Esophagus muscularis mucosa (tissue), 4 donors: Measurements from ENCODE around the gene TUBB2B.

Source experiments
- CTCF ChIP-seq, 3 experiments: fragments of 200-600 bp in 2 of 3; fragments of 450-650 bp in 1 of 3; sonication (generic) in 2 of 3; IDR thresholded peaks; one replicate each; pipeline ENCODE4 v1.5.1; 2017 to 2019; ENCODE audit warnings: antibody characterized with exemption in 3 of 3, mild to moderate bottlenecking in 2 of 3, moderate library complexity in 1 of 3
- EP300 ChIP-seq: sonication (generic); formaldehyde crosslinking; IDR thresholded peaks from one replicate; pipeline ENCODE4 v1.6.1; 2017; ENCODE audit warnings: antibody characterized with exemption
- POLR2A ChIP-seq: fragments of 450-650 bp; IDR thresholded peaks from one replicate; pipeline ENCODE4 v1.6.1; 2017; ENCODE audit warnings: antibody characterized with exemption, moderate library complexity, mild to moderate bottlenecking, low read depth
- POLR2AphosphoS5 ChIP-seq, 2 donors: sonication (generic); formaldehyde crosslinking; IDR thresholded peaks; one replicate each; pipeline ENCODE4 v1.6.1; 2017; ENCODE audit warnings: antibody characterized with exemption in 2 of 2

- no peak for TF ChIP-seq POLR2AphosphoS5 (IDR thresholded peaks at IDR 0.05)
- TF ChIP-seq CTCF (IDR thresholded peaks at IDR 0.05): no peak
- no peak for TF ChIP-seq POLR2A
- no peak for TF ChIP-seq EP300
Observed at GRCh38 chr6:3195420-3195694, 32.1 kb downstream of the TUBB2B start.
